Neural cell (in vitro differentiated cells): Measurements from ENCODE around the gene UBE2D1. TPM values are rescaled to one million over a fixed set of nuclear protein-coding genes. Genes with fewer than 3 reads are reported as not detected.

Experiments
- H2AFZ ChIP-seq: fragments of 200-600, 300-800 bp; sonication (generic), shearing (Covaris generic); 2 replicates; pipeline ENCODE4 v1.6.0; 2014; ENCODE audit warnings: low read depth, mild to moderate bottlenecking, antibody characterized with exemption, low read length, moderate library complexity
- H3F3A ChIP-seq: fragments of 200-600 bp; shearing (Covaris generic); 2 replicates; pipeline ENCODE4 v1.6.1; 2016; ENCODE audit warnings: mild to moderate bottlenecking, moderate library complexity, mixed read lengths, antibody characterized with exemption, low read length; ENCODE audit not compliant: insufficient read depth, poor library complexity, severe bottlenecking
- H3K27ac ChIP-seq: fragments of 200-600, 300-800 bp; sonication (generic), shearing (Covaris generic); 2 replicates; pipeline ENCODE4 v1.5.1; 2014; ENCODE audit warnings: mild to moderate bottlenecking, low read length, moderate library complexity
- H3K27me3 ChIP-seq: fragments of 300-800, 200-600 bp; sonication (generic), shearing (Covaris generic); 2 replicates; pipeline ENCODE4 v1.6.0; 2014; ENCODE audit warnings: mild to moderate bottlenecking, low read depth, low read length, moderate library complexity; ENCODE audit not compliant: insufficient read depth
- H3K36me3 ChIP-seq: fragments of 300-800, 200-600 bp; sonication (generic), shearing (Covaris generic); 2 replicates; pipeline ENCODE4 v1.5.1; 2014; ENCODE audit warnings: mild to moderate bottlenecking, antibody characterized with exemption, low read length, moderate library complexity; ENCODE audit not compliant: insufficient read depth
- H3K4me2 ChIP-seq: fragments of 300-800, 200-600 bp; sonication (generic), shearing (Covaris generic); 2 replicates; pipeline ENCODE4 v1.6.0; 2014; ENCODE audit warnings: mild to moderate bottlenecking, low read length
- H3K4me3 ChIP-seq: fragments of 300-800, 200-600 bp; sonication (generic), shearing (Covaris generic); 2 replicates; pipeline ENCODE4 v1.5.1; 2014; ENCODE audit warnings: mild to moderate bottlenecking, low read length, moderate library complexity
- H3K79me2 ChIP-seq: fragments of 200-600 bp; shearing (Covaris generic); replicated peaks from 2 replicates; pipeline ENCODE4 v1.6.0; 2014; ENCODE audit warnings: mild to moderate bottlenecking, low read length, moderate library complexity; ENCODE audit not compliant: insufficient read depth
- H3K9ac ChIP-seq: fragments of 300-800, 200-600 bp; sonication (generic), shearing (Covaris generic); 2 replicates; pipeline ENCODE4 v1.6.1; 2016; ENCODE audit warnings: mild to moderate bottlenecking, low read length, mixed read lengths
- H3K9me2 ChIP-seq: fragments of 200-600 bp; shearing (Covaris generic); 2 replicates; pipeline ENCODE4 v1.6.1; 2016; ENCODE audit warnings: mild to moderate bottlenecking, low read length, mixed read lengths; ENCODE audit not compliant: insufficient read depth
- H3K9me3 ChIP-seq: fragments of 200-600, 300-800 bp; sonication (generic), shearing (Covaris generic); 2 replicates; pipeline ENCODE4 v1.6.1; 2016; ENCODE audit warnings: mild to moderate bottlenecking, mixed run types, low read length, moderate library complexity, mixed read lengths
- H4K20me1 ChIP-seq: fragments of 200-600 bp; shearing (Covaris generic); 2 replicates; pipeline ENCODE4 v1.6.1; 2016; ENCODE audit warnings: mild to moderate bottlenecking, mixed run types; ENCODE audit not compliant: insufficient read depth
- CTCF ChIP-seq: fragments of 450-650 bp; IDR thresholded peaks from 2 replicates; pipeline ENCODE4 v1.5.1; 2014; ENCODE audit warnings: antibody characterized with exemption, mild to moderate bottlenecking, moderate library complexity; ENCODE audit not compliant: poor library complexity, severe bottlenecking
- EP300 ChIP-seq: fragments of 450-650 bp; conservative IDR thresholded peaks from 2 replicates; pipeline ENCODE4 v1.6.1; 2014; ENCODE audit warnings: antibody characterized with exemption, mild to moderate bottlenecking, moderate library complexity; ENCODE audit not compliant: poor library complexity, severe bottlenecking
- EZH2 ChIP-seq: fragments of 200-600, 300-800 bp; shearing (Covaris generic), sonication (generic); IDR thresholded peaks from 2 replicates; pipeline ENCODE4 v1.6.1; 2014; ENCODE audit warnings: antibody characterized with exemption, low read length, borderline replicate concordance, mild to moderate bottlenecking; ENCODE audit not compliant: insufficient read depth, poor library complexity, severe bottlenecking
- MXI1 ChIP-seq: fragments of 450-650 bp; conservative IDR thresholded peaks from 2 replicates; pipeline ENCODE4 v1.6.1; 2014; ENCODE audit warnings: antibody characterized with exemption, mild to moderate bottlenecking; ENCODE audit not compliant: poor library complexity, severe bottlenecking
- POLR2AphosphoS5 ChIP-seq: IDR thresholded peaks from 2 replicates; pipeline ENCODE4 v1.6.1; 2012
- RAD21 ChIP-seq: fragments of 450-650 bp; conservative IDR thresholded peaks from 2 replicates; pipeline ENCODE4 v1.6.1; 2014; ENCODE audit warnings: antibody characterized with exemption, mild to moderate bottlenecking, moderate library complexity
- REST ChIP-seq: IDR thresholded peaks from 2 replicates; pipeline ENCODE4 v1.6.1; 2012; ENCODE audit warnings: borderline replicate concordance
- SMC3 ChIP-seq: fragments of 450-650 bp; conservative IDR thresholded peaks from 2 replicates; pipeline ENCODE4 v1.6.1; 2014; ENCODE audit warnings: antibody characterized with exemption, mild to moderate bottlenecking, moderate library complexity; ENCODE audit not compliant: poor library complexity
- TAF1 ChIP-seq: IDR thresholded peaks from 2 replicates; pipeline ENCODE4 v1.6.1; 2012; ENCODE audit warnings: low read depth
- polyA plus RNA-seq: library from polyadenylated mRNA; depleted of rRNA; stranded (reverse); fragments of >200 nt; gene quantifications from 2 replicates; pipeline ENCODE4 v1.2.3, GENCODE V29; 2014

The UBE2D1 gene
- polyA plus RNA-seq, 1 donor from 2014 or later, result 89.8 TPM

- TF ChIP-seq SMC3 (no peak), EP300 (no peak), POLR2AphosphoS5 (no peak), TAF1 (no peak), MXI1 (no peak), EZH2 (no peak), CTCF (no peak), RAD21 (no peak), REST (no peak)
- Histone ChIP-seq H3K9ac (no peak overlapping the region), H3K27me3 (no peaks in the 10 kb centered on the region), H2AFZ (no peak overlapping the region), H3K9me2 (no peaks in the 10 kb centered on the region), H3K36me3 (no peaks in the 10 kb centered on the region), H3K4me2 (no peak overlapping the region), H3K4me3 (no peak overlapping the region), H3K27ac (no peak overlapping the region), H3K79me2 (no peaks in the 10 kb centered on the region), H3F3A (no peaks in the 10 kb centered on the region), H4K20me1 (no peaks in the 10 kb centered on the region), H3K9me3 (no peaks in the 10 kb centered on the region)
Measured at GRCh38 chr10:58362027-58362789, 27.4 kb downstream of the UBE2D1 start.

GRCh38 chr10:58367069-58367468, 32.3 kb downstream of the UBE2D1 start:
- Histone ChIP-seq H3K9me2 (no peaks in the 10 kb centered on the region), H3K4me3 (no peak overlapping the region), H3F3A (no peaks in the 10 kb centered on the region), H2AFZ (no peak overlapping the region), H3K36me3 (peaks cover 9% of the 10 kb centered on the region), H3K4me2 (no peak overlapping the region), H3K79me2 (no peaks in the 10 kb centered on the region), H3K9me3 (no peaks in the 10 kb centered on the region), H3K9ac (no peak overlapping the region), H3K27me3 (no peaks in the 10 kb centered on the region), H3K27ac (no peak overlapping the region), H4K20me1 (no peaks in the 10 kb centered on the region)
- TF ChIP-seq REST, result no peak
- no peak for TF ChIP-seq TAF1
- no peak for TF ChIP-seq EZH2
- no peak for TF ChIP-seq MXI1
- no peak for TF ChIP-seq SMC3
- no peak for TF ChIP-seq RAD21
- TF ChIP-seq EP300, result no peak
